ENCODE measurements around the gene DCHS1.

DCHS1 gene

GRCh38 chr11:6611092-6611962, 44.3 kb downstream of the DCHS1 start:
- DNase-seq, result no peak

DNA sequence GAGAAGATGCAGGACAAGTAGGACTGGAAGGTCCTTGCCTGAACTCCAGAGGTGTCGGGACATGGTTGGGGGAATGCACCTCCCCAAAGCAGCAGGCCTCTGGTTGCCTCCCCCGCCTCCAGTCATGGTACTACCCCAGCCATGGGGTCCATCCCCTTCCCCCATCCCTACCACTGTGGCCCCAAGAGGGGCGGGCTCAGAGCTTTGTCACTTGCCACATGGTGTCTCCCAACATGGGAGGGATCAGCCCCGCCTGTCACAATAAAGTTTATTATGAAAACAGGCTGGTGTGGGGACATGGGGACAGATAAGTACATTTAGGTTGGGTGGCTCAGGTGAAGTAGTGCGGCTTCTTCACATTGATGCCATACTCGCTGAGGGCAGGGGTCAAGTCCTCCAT, 45.0 kb downstream of the DCHS1 start:
- DNase-seq, result no peak

DNA sequence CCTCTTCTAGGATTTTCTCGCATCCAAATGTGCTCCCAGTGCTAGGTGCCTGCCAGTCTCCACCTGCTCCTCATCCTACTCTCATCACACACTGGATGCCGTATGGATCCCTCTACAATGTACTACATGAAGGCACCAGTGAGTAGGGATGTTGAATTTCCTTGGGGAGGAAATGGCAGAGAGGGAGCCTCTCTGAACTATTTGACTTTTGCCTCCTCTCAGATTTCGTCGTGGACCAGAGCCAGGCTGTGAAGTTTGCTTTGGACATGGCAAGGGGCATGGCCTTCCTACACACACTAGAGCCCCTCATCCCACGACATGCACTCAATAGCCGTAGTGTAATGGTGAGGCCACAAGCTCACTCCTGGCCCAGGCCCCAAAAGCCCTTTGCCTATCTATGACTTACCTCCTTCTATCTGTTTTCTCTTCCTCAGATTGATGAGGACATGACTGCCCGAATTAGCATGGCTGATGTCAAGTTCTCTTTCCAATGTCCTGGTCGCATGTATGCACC, 46.0 kb downstream of the DCHS1 start:
- no peak for DNase-seq

DNA sequence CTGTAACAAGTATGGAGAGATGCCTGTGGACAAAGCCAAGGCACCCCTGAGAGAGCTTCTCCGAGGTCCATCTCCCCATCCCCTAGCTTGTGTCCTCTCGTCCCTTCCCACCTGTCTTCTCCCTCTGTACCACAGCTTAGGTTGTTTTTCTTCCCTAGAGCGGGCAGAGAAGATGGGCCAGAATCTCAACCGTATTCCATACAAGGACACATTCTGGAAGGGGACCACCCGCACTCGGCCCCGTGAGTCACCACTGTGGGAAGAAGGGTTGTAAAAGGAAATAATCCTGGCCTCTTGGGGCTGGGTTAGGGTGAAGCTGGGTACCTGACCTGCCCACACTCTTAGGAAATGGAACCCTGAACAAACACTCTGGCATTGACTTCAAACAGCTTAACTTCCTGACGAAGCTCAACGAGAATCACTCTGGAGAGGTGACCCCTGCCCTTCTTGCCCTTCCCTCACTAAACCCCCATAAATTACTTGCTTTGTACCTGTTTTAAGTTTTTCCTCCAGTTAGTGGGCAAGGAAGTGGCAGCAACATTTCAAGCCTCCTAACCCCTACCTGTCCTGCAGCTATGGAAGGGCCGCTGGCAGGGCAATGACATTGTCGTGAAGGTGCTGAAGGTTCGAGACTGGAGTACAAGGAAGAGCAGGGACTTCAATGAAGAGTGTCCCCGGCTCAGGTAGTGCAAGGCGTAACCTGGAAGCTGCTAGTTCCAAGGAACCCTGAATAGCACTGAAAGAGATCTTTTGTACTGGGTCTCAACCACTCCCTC, 46.7 kb downstream of the DCHS1 start:
- DNase-seq, result no peak

DNA sequence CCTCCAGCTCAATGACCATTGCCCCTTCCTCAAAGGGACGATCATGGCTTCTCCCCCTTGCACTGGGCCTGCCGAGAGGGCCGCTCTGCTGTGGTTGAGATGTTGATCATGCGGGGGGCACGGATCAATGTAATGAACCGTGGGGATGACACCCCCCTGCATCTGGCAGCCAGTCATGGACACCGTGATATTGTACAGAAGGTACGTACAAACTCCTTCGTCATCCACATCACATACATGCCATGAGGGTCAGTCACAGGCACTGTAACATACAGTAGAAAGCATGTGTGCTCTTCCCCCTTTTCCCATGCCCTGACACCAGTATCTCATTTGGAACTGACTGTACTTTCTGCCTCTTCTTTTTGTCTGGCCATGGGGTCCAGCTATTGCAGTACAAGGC, 47.6 kb downstream of the DCHS1 start:
- DNase-seq, result no peak

- no peak for DNase-seq
These were observed 48.3 kb downstream of the DCHS1 start for GRCh38 chr11:6607190-6607795.

DNA sequence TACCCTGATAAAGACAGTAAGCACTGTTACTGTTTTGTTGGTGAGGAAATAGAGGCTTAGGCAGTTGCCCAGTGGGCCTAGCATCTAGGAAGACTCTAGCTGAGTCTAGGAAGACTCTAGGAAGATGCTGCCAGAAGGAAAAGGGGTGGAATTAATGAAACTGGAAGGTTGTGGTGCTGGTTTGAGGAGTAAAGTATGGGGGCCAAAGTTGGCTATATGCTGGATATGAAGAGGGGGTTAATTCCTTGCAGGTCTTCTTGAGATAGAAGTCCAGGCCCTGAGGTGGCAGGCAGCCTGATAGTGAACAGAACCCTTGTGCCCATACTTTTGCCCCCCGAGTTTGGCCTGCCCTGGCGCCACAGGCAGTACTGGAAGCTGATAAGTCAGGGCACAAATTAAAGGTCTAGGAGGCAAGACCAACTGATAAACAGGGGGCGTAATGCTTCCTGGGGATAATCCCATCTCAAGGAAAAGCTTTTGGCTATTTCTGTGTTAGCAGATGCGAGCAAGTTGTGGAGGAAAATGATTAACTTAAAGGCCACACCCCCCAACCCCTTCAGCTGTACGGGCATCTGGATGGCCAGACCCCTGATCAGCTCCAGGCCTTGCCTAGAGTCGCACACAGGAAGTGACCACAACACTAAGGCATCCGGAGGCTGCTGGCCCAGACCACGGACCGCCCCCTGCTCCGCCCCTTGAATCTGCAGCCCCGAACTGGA, 49.0 kb downstream of the DCHS1 start:
- no peak for DNase-seq

GRCh38 chr11:6604790-6605189, 50.8 kb downstream of the DCHS1 start:
- DNase-seq, result no peak

DNA sequence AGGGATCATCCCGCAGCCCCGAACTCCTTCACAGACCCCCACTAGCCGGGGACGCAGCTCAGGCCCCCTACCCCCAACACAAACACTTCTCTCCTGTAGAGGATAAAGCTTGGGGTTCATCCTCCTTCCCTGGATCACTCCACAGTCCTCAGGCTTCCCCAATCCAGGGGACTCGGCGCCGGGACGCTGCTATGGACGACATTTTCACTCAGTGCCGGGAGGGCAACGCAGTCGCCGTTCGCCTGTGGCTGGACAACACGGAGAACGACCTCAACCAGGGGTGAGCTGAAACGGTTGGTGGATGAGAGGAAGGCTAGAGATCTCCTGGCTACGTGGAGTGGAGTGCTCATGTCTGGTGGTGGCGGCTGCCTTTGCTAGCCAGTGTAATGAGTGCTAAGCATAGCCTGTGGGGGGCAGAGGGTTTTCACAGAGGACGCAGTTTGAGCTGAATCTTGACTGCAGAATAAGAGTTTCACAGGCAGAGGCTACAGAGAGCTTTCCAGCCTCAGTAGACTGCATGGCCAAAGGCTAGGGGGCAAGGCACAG, 51.5 kb downstream of the DCHS1 start:
- peak; percentile 34 for DNase-seq

GRCh38 chr11:6603287-6604080, 52.1 kb downstream of the DCHS1 start, which contains the start of the genes ILK and RRP8:
Gene ILK, plus strand, starts transcription at chr11:6603774. Its CDS starts 498 bp downstream, at chr11:6604272.
Gene RRP8, minus strand, starts transcription at chr11:6603616. Its CDS starts 114 bp downstream, at chr11:6603502.
- DNase-seq, result peak; percentile 70

DNA sequence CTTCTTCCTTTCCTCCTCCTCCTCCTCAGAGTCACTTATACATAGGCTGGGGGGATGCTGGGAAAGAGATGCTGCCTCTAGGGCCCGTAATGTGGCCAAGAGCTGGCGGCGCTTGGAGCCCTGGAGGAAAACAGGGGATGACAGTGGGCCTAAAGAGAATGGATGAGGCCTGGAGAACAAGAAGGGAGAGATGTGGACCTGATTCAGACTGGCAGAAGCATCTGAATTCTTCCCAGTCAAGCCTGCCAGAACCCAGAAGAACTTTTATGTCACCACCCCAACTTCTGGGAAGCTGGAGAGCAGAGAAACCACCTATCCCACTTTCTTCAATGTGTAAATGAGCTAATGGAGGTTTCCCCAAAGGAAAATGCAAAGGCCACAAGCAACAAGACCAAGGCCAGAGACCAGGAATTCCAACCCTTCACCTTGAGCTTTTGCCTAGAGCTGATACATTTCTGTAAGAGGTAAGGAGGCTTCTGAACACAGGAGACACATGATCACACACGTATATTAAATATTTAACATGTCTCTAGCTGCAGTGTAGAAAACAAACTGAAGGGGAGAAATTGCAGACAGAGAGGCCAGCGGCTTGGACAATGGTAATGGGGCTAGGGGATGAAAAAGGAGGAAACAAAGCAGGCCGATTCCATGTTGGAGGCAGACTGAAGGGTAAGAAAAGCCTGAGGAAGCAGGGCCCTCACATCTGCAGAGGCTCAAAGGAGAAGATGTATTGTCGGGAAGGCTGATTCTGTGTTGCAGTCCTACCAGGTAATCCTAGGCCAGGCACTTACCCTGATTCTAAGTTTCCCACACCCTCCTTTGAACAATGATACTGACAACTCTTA, 53.3 kb downstream of the DCHS1 start:
- no peak for DNase-seq

DNA sequence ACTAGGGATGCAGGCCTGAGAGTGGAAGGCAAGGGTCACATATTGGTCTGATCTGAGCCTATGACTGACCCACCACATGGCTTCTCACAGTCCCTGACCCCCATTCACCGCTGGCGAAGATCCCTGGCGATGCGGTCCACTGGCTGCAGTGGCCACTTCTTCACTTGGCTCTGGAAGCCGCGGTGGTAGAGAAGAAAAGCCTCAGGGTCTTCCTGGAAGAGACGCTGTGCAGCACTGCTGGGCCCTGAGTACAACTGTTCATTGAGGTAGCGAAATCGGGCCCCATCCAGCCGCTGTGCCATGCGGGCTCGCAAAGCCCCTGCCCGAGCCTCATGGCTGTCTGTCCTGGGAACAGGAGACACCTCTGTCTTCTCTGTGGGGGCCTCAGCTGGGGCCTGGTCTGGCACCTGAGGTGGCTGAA, 54.6 kb downstream of the DCHS1 start:
- no peak for DNase-seq

DNA sequence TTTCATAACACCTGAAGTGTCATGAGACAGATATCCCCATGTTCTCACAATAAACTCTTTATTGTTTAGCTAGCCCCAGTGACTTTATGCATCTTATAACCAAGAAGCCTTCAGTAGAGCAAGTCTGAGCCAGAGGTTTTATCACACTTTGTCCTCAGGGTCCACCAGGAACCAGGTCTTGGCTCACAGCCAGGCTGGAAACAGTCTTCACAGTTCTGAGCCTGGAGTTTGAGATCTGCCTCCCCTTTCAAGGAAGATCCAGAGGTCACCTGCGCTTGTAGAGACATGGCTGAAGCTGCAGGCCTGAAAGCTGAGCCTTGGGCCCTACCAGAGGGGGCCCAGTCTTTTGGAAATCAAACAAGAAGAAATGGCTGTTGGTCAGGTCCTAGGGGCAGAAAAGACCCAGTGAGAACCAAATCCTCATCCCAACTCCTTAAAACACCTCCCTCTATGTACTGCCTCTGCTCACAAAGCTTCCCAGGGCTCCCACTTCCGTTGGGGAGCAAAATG, 55.7 kb downstream of the DCHS1 start:
- no peak for DNase-seq

DNA sequence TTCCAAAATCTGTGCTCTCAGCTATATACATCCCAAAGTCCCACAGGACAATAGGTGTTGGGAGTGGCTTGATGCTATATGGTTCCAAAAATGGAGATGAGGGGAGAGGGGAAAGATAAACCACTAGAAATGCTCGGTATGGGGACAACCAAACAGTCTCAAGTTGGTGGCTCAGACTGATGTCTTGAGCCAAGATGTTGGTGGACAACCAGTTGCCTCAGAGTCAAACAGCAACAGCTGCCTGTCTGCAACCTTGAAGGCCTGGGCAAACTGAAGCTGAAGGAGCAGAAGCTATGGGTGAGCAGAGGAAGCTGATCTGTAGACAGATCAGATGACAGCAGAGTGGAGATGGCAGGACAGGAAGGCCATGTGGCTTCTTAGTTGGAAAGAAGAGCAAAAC, 56.2 kb downstream of the DCHS1 start:
- no peak for DNase-seq

DNA sequence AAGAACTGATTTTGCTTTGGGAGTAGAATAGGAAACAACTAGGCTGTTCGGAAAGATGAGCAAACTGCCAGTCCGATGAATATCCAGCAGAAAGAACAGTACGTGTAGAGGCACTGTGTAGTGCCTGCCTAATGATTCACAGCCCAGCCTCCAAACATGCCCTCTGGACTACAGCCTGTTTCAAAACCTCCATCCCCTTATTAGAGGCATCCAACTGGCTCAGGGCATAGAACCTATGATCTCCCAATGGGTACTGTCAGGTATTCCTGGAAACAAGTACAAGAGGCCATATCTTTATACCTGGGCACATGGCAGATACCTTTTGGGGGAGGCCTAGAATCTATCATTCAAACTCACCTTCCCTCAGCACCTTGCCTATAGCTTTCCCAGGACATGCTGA, 57.1 kb downstream of the DCHS1 start:
- DNase-seq, result no peak

GRCh38 chr11:6596239-6596877, 59.3 kb downstream of the DCHS1 start:
- DNase-seq, result no peak

DNA sequence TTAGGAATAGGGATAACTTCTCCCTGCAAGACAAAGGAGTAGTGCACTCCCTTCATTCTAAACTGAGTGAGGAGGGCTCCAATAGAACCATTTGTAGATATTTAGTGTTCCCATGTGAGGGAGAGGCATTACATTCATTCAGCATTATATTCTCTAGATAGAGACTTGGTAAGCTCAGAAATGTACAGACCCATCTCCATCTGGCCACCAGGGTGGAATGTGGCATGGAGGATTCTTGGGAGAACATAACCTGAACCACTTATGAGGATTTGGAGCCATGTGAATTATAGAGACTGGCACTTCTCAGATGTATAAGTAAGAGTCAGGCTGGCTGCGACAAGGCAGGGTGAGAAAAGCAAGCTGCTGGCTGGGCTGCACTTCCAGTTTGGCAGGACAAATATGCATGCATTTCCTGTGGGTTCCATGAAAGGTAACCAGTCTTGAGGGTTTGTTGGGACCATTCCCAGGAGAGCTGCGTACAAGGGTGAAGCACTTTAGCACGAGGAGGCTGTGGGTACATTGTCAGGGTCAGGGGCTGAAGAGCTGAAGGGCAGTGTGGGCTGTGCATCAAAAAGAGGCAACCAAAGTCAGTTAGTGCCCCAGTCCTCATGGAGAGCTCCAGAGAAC, 61.4 kb downstream of the DCHS1 start:
- DNase-seq, result no peak

- no peak for DNase-seq
These were observed 67.6 kb downstream of the DCHS1 start for GRCh38 chr11:6588018-6588417.

GRCh38 chr11:6587360-6587953, 68.2 kb downstream of the DCHS1 start:
- no peak for DNase-seq

Data from activated T-cell treated with anti-CD3 and anti-CD28 coated beads for 4 hours (primary cell).